HuH-7 (cell line): ENCODE measurements around the gene TMEM14C.
"Not testable (repeated sequence)": the region's sequence is repeated elsewhere in the genome, so short reads cannot be mapped to it uniquely, and the experiment has no call there.

Experiments used
- DNase-seq: peaks from one replicate; pipeline ENCODE4 v3.0.0; 2011; ENCODE audit warnings: low spot score

TMEM14C gene

GRCh38 chr6:10720960-10721849 is 1.7 kb upstream of the TMEM14C start:
- DNase-seq: not testable (repeated sequence)

- DNase-seq: no peak
These were observed 860 bp upstream of the TMEM14C start for GRCh38 chr6:10721850-10722569.

- DNase-seq: no peak
These were observed 375 bp upstream of the TMEM14C start for GRCh38 chr6:10722570-10722819.

GRCh38 chr6:10723567-10723881 is 654 bp downstream of the TMEM14C start:
- DNase-seq: no peak

- no peak for DNase-seq
These were observed 2.2 kb downstream of the TMEM14C start for GRCh38 chr6:10725044-10725443.

GRCh38 chr6:10725716-10726115 is 2.8 kb downstream of the TMEM14C start:
- no peak for DNase-seq

GRCh38 chr6:10730254-10730653 is 7.4 kb downstream of the TMEM14C start:
- DNase-seq: no peak

GRCh38 chr6:10733151-10733715 is 10.4 kb downstream of the TMEM14C start:
- DNase-seq: no peak

GRCh38 chr6:10733863-10734262 is 11.0 kb downstream of the TMEM14C start:
- no peak for DNase-seq

GRCh38 chr6:10736731-10737130 is 13.9 kb downstream of the TMEM14C start:
- no peak for DNase-seq

- DNase-seq: no peak
These were observed 17.2 kb downstream of the TMEM14C start for GRCh38 chr6:10740061-10740460.

- not testable (repeated sequence) for DNase-seq
These were observed 18.8 kb downstream of the TMEM14C start for GRCh38 chr6:10741643-10742042.

GRCh38 chr6:10742251-10742650 is 19.4 kb downstream of the TMEM14C start:
- DNase-seq: no peak

GRCh38 chr6:10743515-10743914 is 20.6 kb downstream of the TMEM14C start:
- no peak for DNase-seq

GRCh38 chr6:10745116-10745515 is 22.2 kb downstream of the TMEM14C start:
- DNase-seq: no peak

GRCh38 chr6:10746915-10747250 is 24.0 kb downstream of the TMEM14C start:
- DNase-seq: no peak

GRCh38 chr6:10747251-10747972 is 24.5 kb downstream of the TMEM14C start, which contains the start of gene TMEM14B:
Gene TMEM14B (plus strand): TSS chr6:10747805. CDS start chr6:10749246, 1,441 bp downstream.
- DNase-seq: peak; percentile 90

GRCh38 chr6:10749734-10750133 is 26.9 kb downstream of the TMEM14C start:
- DNase-seq: no peak

- DNase-seq: not testable (repeated sequence)
These were observed 27.7 kb downstream of the TMEM14C start for GRCh38 chr6:10750568-10750967.

GRCh38 chr6:10751757-10752156 is 28.9 kb downstream of the TMEM14C start:
- not testable (repeated sequence) for DNase-seq

GRCh38 chr6:10756085-10756484 is 33.2 kb downstream of the TMEM14C start:
- no peak for DNase-seq

- DNase-seq: peak; percentile 21
These were observed 36.5 kb downstream of the TMEM14C start for GRCh38 chr6:10759312-10759839.
